Chondrocyte (in vitro differentiated cells): ENCODE measurements around the gene APOL2. TPM values are rescaled to one million over a fixed set of nuclear protein-coding genes. Genes with fewer than 3 reads are reported as not detected.
A peak's percentile ranks its signal among the peaks of the same experiment; 100 is the strongest.

Source experiments
- DNase-seq: peaks from one replicate; pipeline ENCODE4 v3.0.0; 2021; ENCODE audit warnings: mixed read lengths, low spot score
- H3K27ac Mint-ChIP-seq: one replicate; pipeline ENCODE4 v1.8.0; 2021; ENCODE audit warnings: mild to moderate bottlenecking, moderate library complexity, mixed read lengths; ENCODE audit not compliant: unreplicated experiment
- H3K27me3 Mint-ChIP-seq: 2 replicates; pipeline ENCODE4 v1.8.0; 2021; ENCODE audit warnings: low read depth, mixed read lengths
- H3K36me3 Mint-ChIP-seq: 2 replicates; pipeline ENCODE4 v1.8.0; 2021; ENCODE audit warnings: low read depth, mixed read lengths
- H3K4me1 Mint-ChIP-seq: 2 replicates; pipeline ENCODE4 v1.8.0; 2021; ENCODE audit warnings: low read depth, mild to moderate bottlenecking, mixed read lengths
- H3K4me3 Mint-ChIP-seq: one replicate; pipeline ENCODE4 v1.8.0; 2021; ENCODE audit warnings: mild to moderate bottlenecking, moderate library complexity, mixed read lengths; ENCODE audit not compliant: unreplicated experiment
- H3K9me3 Mint-ChIP-seq: 2 replicates; pipeline ENCODE4 v1.8.0; 2021; ENCODE audit warnings: low read depth, mixed read lengths
- CTCF ChIP-seq: fragments of 200-600 bp; sonication (generic); IDR thresholded peaks from 2 replicates; pipeline ENCODE4 v1.5.0; 2021; ENCODE audit warnings: antibody characterized with exemption, mild to moderate bottlenecking, moderate library complexity
- microRNA-seq: library from miRNA; unstranded; fragments of <30 nt; microRNA quantifications from one replicate; pipeline ENCODE4 v1.2.0, GENCODE V29; 2020; ENCODE audit warnings: borderline number of aligned reads
- total RNA-seq: library from RNA; stranded (reverse); gene quantifications from 3 replicates; pipeline ENCODE4 v1.2.1, GENCODE V29; 2021

Gene APOL2
- total RNA-seq, 1 donor from 2014 or later, result 84.1 TPM

GRCh38 chr22:36182857-36183256 lies 56.5 kb downstream of the APOL2 start:
- Mint-ChIP-seq H3K4me1 (peaks cover 5% of the 10 kb centered on the region), H3K9me3 (no peaks in the 10 kb centered on the region), H3K36me3 (no peaks in the 10 kb centered on the region), H3K4me3 (no peak overlapping the region), H3K27ac (no peak overlapping the region), H3K27me3 (no peaks in the 10 kb centered on the region)
- TF ChIP-seq CTCF, result no peak
- no peak for DNase-seq

- no peak overlapping the region for H3K27ac Mint-ChIP-seq
- no peak for TF ChIP-seq CTCF
- no peak overlapping the region for H3K4me3 Mint-ChIP-seq
- peaks cover 5% of the 10 kb centered on the region for H3K4me1 Mint-ChIP-seq
- no peaks in the 10 kb centered on the region for H3K27me3 Mint-ChIP-seq
- H3K9me3 Mint-ChIP-seq, result no peaks in the 10 kb centered on the region
- no peak for DNase-seq
- no peaks in the 10 kb centered on the region for H3K36me3 Mint-ChIP-seq
Measured at GRCh38 chr22:36182056-36182455, 57.3 kb downstream of the APOL2 start.

- H3K4me3 Mint-ChIP-seq, result no peak overlapping the region
- TF ChIP-seq CTCF, result no peak
- H3K4me1 Mint-ChIP-seq, result peaks cover 5% of the 10 kb centered on the region
- H3K27me3 Mint-ChIP-seq, result no peaks in the 10 kb centered on the region
- no peak overlapping the region for H3K27ac Mint-ChIP-seq
- no peaks in the 10 kb centered on the region for H3K9me3 Mint-ChIP-seq
- H3K36me3 Mint-ChIP-seq, result no peaks in the 10 kb centered on the region
- no peak for DNase-seq
Measured at GRCh38 chr22:36180928-36181327, 58.4 kb downstream of the APOL2 start.

GRCh38 chr22:36180038-36180880 lies 59.1 kb downstream of the APOL2 start:
- no peak for DNase-seq
- peaks cover 5% of the 10 kb centered on the region for H3K4me1 Mint-ChIP-seq
- no peak overlapping the region for H3K4me3 Mint-ChIP-seq
- H3K27ac Mint-ChIP-seq, result no peak overlapping the region
- no peaks in the 10 kb centered on the region for H3K9me3 Mint-ChIP-seq
- no peaks in the 10 kb centered on the region for H3K36me3 Mint-ChIP-seq
- no peaks in the 10 kb centered on the region for H3K27me3 Mint-ChIP-seq
- peak; percentile 88 for TF ChIP-seq CTCF

GRCh38 chr22:36177160-36177559 lies 62.2 kb downstream of the APOL2 start:
- Mint-ChIP-seq H3K27ac (no peak overlapping the region), H3K36me3 (no peaks in the 10 kb centered on the region), H3K4me1 (no peaks in the 10 kb centered on the region), H3K27me3 (no peaks in the 10 kb centered on the region), H3K4me3 (no peak overlapping the region), H3K9me3 (no peaks in the 10 kb centered on the region)
- TF ChIP-seq CTCF, result no peak
- no peak for DNase-seq

Small RNAs within 50 kb of the gene (microRNA-seq; reads per million reads assigned to microRNA genes)
- gene MIR6819, result not detected

Other genes with a start within 250 kb of the APOL2 start
- 140 to 148 TPM (median 147 TPM) in 3 replicates for gene RBFOX2, start 210.7 kb downstream of the APOL2 start, total RNA-seq
- 2.3 to 5.9 TPM (median 3.4 TPM) in 3 replicates for gene APOL3, start 78.8 kb downstream of the APOL2 start, total RNA-seq
- 0.12 TPM in 1 of 3 replicates, not detected in the others for gene APOL4, start 37.7 kb downstream of the APOL2 start, total RNA-seq
- gene APOL1, start 13.6 kb upstream of the APOL2 start, total RNA-seq, result 16.7 to 38.4 TPM (median 16.9 TPM) in 3 replicates
- 1,046 to 1,908 TPM (median 1,853 TPM) in 3 replicates for gene MYH9, start 148.4 kb upstream of the APOL2 start, total RNA-seq
- 45.7 to 54.9 TPM (median 48.5 TPM) in 3 replicates for gene TXN2, start 242.1 kb upstream of the APOL2 start, total RNA-seq